SH-SY5Y (cell line): ENCODE measurements around the gene RAB6B.

Experiments used
- GATA2 ChIP-seq: IDR thresholded peaks from 2 replicates; pipeline ENCODE4 v1.6.1; 2011; ENCODE audit warnings: mild to moderate bottlenecking, low read depth, low read length
- GATA3 ChIP-seq: IDR thresholded peaks from 2 replicates; pipeline ENCODE4 v1.6.1; 2011; ENCODE audit warnings: low read depth, mild to moderate bottlenecking, low read length, moderate library complexity

RAB6B gene

GRCh38 chr3:133804896-133805295, 90.8 kb downstream of the RAB6B start:
- TF ChIP-seq GATA2 (no peak), GATA3 (no peak)

GRCh38 chr3:133803469-133803868, 92.2 kb downstream of the RAB6B start:
- no peak for TF ChIP-seq GATA2
- TF ChIP-seq GATA3 = no peak

- no peak for TF ChIP-seq GATA2
- no peak for TF ChIP-seq GATA3
Measured at GRCh38 chr3:133799794-133800585, 95.7 kb downstream of the RAB6B start.

- TF ChIP-seq GATA2 = no peak
- no peak for TF ChIP-seq GATA3
Measured at GRCh38 chr3:133797396-133798105, 98.1 kb downstream of the RAB6B start.

- no peak for TF ChIP-seq GATA3
- no peak for TF ChIP-seq GATA2
Measured at GRCh38 chr3:133792171-133792763, 103.4 kb downstream of the RAB6B start.

GRCh38 chr3:133788024-133788423, 107.7 kb downstream of the RAB6B start:
- TF ChIP-seq GATA2 (no peak), GATA3 (no peak)

GRCh38 chr3:133783762-133784161, 111.9 kb downstream of the RAB6B start:
- TF ChIP-seq GATA3 (no peak), GATA2 (no peak)

- no peak for TF ChIP-seq GATA3
- no peak for TF ChIP-seq GATA2
Measured at GRCh38 chr3:133782454-133782853, 113.2 kb downstream of the RAB6B start.

GRCh38 chr3:133781570-133781969, 114.1 kb downstream of the RAB6B start:
- TF ChIP-seq GATA3 (no peak), GATA2 (no peak)

GRCh38 chr3:133779626-133780203, 116.0 kb downstream of the RAB6B start:
- TF ChIP-seq GATA3 = no peak
- TF ChIP-seq GATA2 = no peak

- TF ChIP-seq GATA2 (no peak), GATA3 (no peak)
Measured at GRCh38 chr3:133777807-133778568, 117.7 kb downstream of the RAB6B start.

- TF ChIP-seq GATA2 = no peak
- no peak for TF ChIP-seq GATA3
Measured at GRCh38 chr3:133776794-133777438, 118.8 kb downstream of the RAB6B start.

- TF ChIP-seq GATA2 (no peak), GATA3 (no peak)
Measured at GRCh38 chr3:133775835-133776234, 119.8 kb downstream of the RAB6B start.

- TF ChIP-seq GATA2 (no peak), GATA3 (no peak)
Measured at GRCh38 chr3:133775309-133775708, 120.4 kb downstream of the RAB6B start.
